SK-N-SH (cell line): ENCODE data around the gene CASK. TPM values are rescaled to one million over a fixed set of nuclear protein-coding genes. Genes with fewer than 3 reads are reported as not detected.

Source experiments
- CTCF ChIA-PET: fragments of 300-600, 350-600 bp; formaldehyde crosslinking; extraction: SDS; loops from one replicate; lab custom pipeline; 2021; lab: Yijun Ruan, JAX
- POLR2A ChIA-PET: fragments of 350-600 bp; sonication (Branson Sonifier 250); formaldehyde crosslinking; extraction: SDS; loops from one replicate; lab custom pipeline; 2020; ENCODE audit warnings: antibody characterized with exemption, inconsistent platforms; lab: Yijun Ruan, JAX
- DNase-seq: peaks from one replicate; pipeline ENCODE4 v3.0.0; 2012
- H2AFZ ChIP-seq: fragments of 200-600 bp; sonication (generic); 2 replicates; pipeline ENCODE4 v1.8.1; 2016; ENCODE audit warnings: antibody characterized with exemption, mild to moderate bottlenecking, low read depth
- H3F3A ChIP-seq: fragments of 200-600 bp; sonication (generic); replicated peaks from 2 replicates; pipeline ENCODE3; 2016; ENCODE audit warnings: antibody characterized with exemption, mild to moderate bottlenecking; ENCODE audit not compliant: insufficient read depth
- H3K27ac ChIP-seq, 2 experiments: fragments of 200-500 bp in 1 of 2; fragments of 200-600 bp in 1 of 2; sonication (Bioruptor generic) in 1 of 2; sonication (generic), shearing (Covaris generic) in 1 of 2; 2 replicates each; pipeline versions ENCODE4 v1.5.1 to v1.6.1; 2014 to 2016; ENCODE audit warnings: low read depth in 2 of 2, inconsistent platforms in 1 of 2, low read length in 1 of 2, mild to moderate bottlenecking in 1 of 2, mixed read lengths in 1 of 2
- H3K27me3 ChIP-seq: fragments of 200-600 bp; sonication (generic), shearing (Covaris generic); 2 replicates; pipeline ENCODE4 v1.6.1; 2016; ENCODE audit warnings: mixed run types; ENCODE audit not compliant: insufficient read depth
- H3K36me3 ChIP-seq, 2 experiments: fragments of 200-500 bp in 1 of 2; fragments of 200-600 bp in 1 of 2; sonication (Bioruptor generic) in 1 of 2; sonication (generic) in 1 of 2; replicated peaks in 1 of 2; 2 replicates each; pipeline versions ENCODE3 to v1.5.1; 2014 to 2016; ENCODE audit warnings: low read length in 1 of 2, mild to moderate bottlenecking in 1 of 2; ENCODE audit not compliant: insufficient read depth in 2 of 2, control insufficient read depth in 1 of 2
- H3K4me1 ChIP-seq, 2 experiments: fragments of 200-500 bp in 1 of 2; fragments of 200-600 bp in 1 of 2; sonication (Bioruptor generic) in 1 of 2; sonication (generic), shearing (Covaris generic) in 1 of 2; 2 replicates each; pipeline versions ENCODE4 v1.5.1 to v1.6.1; 2014 to 2016; ENCODE audit warnings: low read depth in 1 of 2, low read length in 1 of 2, mixed run types in 1 of 2; ENCODE audit not compliant: insufficient read depth in 2 of 2, control insufficient read depth in 1 of 2
- H3K4me2 ChIP-seq: fragments of 200-600 bp; sonication (generic), shearing (Covaris generic); 2 replicates; pipeline ENCODE4 v1.6.1; 2017; ENCODE audit warnings: mixed run types
- H3K4me3 ChIP-seq, 2 experiments: fragments of 200-500 bp in 1 of 2; fragments of 200-600 bp in 1 of 2; sonication (Bioruptor generic) in 1 of 2; sonication (generic), shearing (Covaris generic) in 1 of 2; 2 replicates each; pipeline versions ENCODE4 v1.5.1 to v1.8.1; 2014 to 2016; ENCODE audit warnings: low read depth in 2 of 2, inconsistent platforms in 1 of 2, low read length in 1 of 2, mild to moderate bottlenecking in 1 of 2, mixed read lengths in 1 of 2, moderate library complexity in 1 of 2
- H3K79me2 ChIP-seq: fragments of 200-600 bp; sonication (generic); 2 replicates; pipeline ENCODE4 v1.8.1; 2017; ENCODE audit warnings: mild to moderate bottlenecking; ENCODE audit not compliant: insufficient read depth
- H3K9ac ChIP-seq: fragments of 200-600 bp; sonication (generic); 2 replicates; pipeline ENCODE4 v1.6.1; 2017; ENCODE audit warnings: mixed run types
- H3K9me2 ChIP-seq: fragments of 200-600 bp; sonication (generic); 2 replicates; pipeline ENCODE4 v1.6.1; 2017; ENCODE audit warnings: mixed run types
- H3K9me3 ChIP-seq: fragments of 200-600 bp; sonication (generic); 2 replicates; pipeline ENCODE4 v1.6.1; 2017; ENCODE audit warnings: mixed run types, mild to moderate bottlenecking, moderate library complexity
- H4K20me1 ChIP-seq: fragments of 200-600 bp; sonication (generic); 2 replicates; pipeline ENCODE4 v1.6.1; 2017; ENCODE audit warnings: mild to moderate bottlenecking, mixed run types; ENCODE audit not compliant: insufficient read depth
- CHD2 ChIP-seq: fragments of 150-350 bp; IDR thresholded peaks from 2 replicates; pipeline ENCODE4 v1.6.1; 2018; ENCODE audit warnings: low read length; ENCODE audit not compliant: partially characterized antibody
- GABPA ChIP-seq: IDR thresholded peaks from 2 replicates; pipeline ENCODE4 v1.4.0; 2012; ENCODE audit warnings: low read depth, mild to moderate bottlenecking
- RAD21 ChIP-seq: IDR thresholded peaks from 2 replicates; pipeline ENCODE4 v1.6.1; 2012; ENCODE audit warnings: mild to moderate bottlenecking, low read length
- SMC3 ChIP-seq: IDR thresholded peaks from 2 replicates; pipeline ENCODE4 v1.6.1; 2012; ENCODE audit warnings: low read depth, low read length, improper control_type of control experiment
- WGBS: methylation state at CpG from one replicate; pipeline ENCODE4 v1.1.6; 2017; ENCODE audit warnings: low lambda C conversion rate; 5-methylcytosine and 5-hydroxymethylcytosine counted together
- polyA plus RNA-seq, 3 experiments: library from polyadenylated mRNA; depleted of rRNA; stranded (reverse); fragments of >200 nt; gene quantifications; 2 replicates each; pipeline ENCODE4 v1.2.3, GENCODE V29; 2012
- TF ChIP-seq, protein P1 (sequence below): IDR thresholded peaks from 2 replicates; pipeline ENCODE4 v1.6.1; 2012; ENCODE audit warnings: mild to moderate bottlenecking, low read depth, low read length, moderate library complexity
- TF ChIP-seq, protein P2 (sequence below): fragments of 200-600 bp; sonication (generic); IDR thresholded peaks from 2 replicates; pipeline ENCODE4 v1.6.1; 2017; ENCODE audit warnings: antibody characterized with exemption, mild to moderate bottlenecking, moderate library complexity

Gene CASK
- polyA plus RNA-seq, 1 of the 3 experiments (the other 2 are of a cell fraction): 7.0 TPM

DNA sequence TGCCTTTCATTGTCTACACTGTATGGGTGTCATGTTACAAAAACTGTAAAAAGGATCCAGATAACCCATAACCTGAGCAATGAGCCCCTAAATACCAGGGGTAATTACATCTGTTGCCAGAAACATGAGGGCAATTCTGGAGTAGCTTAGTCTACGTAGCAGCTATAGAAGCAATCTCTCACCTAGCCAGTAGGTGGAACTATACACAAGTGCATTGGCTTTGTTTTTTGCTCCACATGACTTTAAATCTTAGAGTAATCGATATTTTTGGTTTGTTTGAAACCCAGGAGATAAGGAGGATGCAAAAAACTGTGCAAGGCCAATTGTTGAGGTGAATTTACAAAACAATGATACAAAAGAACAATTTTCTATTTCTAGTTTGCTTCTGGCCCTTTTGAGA is 141.9 kb downstream of the CASK start:
- 5% methylated on average over 2 of the region's 2 CpGs for WGBS
- ChIA-PET CTCF (interaction anchor here (0.5 to 2.6 kb wide), 14 partner anchors 9 to 1773 kb away, joined by 3 to 22 read pairs (median 4); no protein-coding TSS in a partner anchor), POLR2A (no interaction called here)
- Histone ChIP-seq H3K9me2 (no peaks in the 10 kb centered on the region), H2AFZ (no peak overlapping the region), H3K4me2 (no peak overlapping the region), H3K4me3 (no peak overlapping the region), H3K36me3 (no peaks in the 10 kb centered on the region), H3K27ac (no peak overlapping the region), H3K27me3 (no peaks in the 10 kb centered on the region), H3K4me1 (peaks cover 2 to 6% of the 10 kb centered on the region in 2 experiments; a peak in 3 of 4 replicates), H3F3A (peaks cover 9% of the 10 kb centered on the region), H3K9me3 (no peaks in the 10 kb centered on the region), H3K9ac (no peak overlapping the region), H4K20me1 (peaks cover 8% of the 10 kb centered on the region; the same call in 1 of the 2 replicates), H3K79me2 (no peaks in the 10 kb centered on the region)
- TF ChIP-seq RAD21: peak; percentile 77
- TF ChIP-seq, protein P1, sequence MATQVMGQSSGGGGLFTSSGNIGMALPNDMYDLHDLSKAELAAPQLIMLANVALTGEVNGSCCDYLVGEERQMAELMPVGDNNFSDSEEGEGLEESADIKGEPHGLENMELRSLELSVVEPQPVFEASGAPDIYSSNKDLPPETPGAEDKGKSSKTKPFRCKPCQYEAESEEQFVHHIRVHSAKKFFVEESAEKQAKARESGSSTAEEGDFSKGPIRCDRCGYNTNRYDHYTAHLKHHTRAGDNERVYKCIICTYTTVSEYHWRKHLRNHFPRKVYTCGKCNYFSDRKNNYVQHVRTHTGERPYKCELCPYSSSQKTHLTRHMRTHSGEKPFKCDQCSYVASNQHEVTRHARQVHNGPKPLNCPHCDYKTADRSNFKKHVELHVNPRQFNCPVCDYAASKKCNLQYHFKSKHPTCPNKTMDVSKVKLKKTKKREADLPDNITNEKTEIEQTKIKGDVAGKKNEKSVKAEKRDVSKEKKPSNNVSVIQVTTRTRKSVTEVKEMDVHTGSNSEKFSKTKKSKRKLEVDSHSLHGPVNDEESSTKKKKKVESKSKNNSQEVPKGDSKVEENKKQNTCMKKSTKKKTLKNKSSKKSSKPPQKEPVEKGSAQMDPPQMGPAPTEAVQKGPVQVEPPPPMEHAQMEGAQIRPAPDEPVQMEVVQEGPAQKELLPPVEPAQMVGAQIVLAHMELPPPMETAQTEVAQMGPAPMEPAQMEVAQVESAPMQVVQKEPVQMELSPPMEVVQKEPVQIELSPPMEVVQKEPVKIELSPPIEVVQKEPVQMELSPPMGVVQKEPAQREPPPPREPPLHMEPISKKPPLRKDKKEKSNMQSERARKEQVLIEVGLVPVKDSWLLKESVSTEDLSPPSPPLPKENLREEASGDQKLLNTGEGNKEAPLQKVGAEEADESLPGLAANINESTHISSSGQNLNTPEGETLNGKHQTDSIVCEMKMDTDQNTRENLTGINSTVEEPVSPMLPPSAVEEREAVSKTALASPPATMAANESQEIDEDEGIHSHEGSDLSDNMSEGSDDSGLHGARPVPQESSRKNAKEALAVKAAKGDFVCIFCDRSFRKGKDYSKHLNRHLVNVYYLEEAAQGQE: no peak
- TF ChIP-seq SMC3: peak; percentile 41; the same call in 1 of the 2 replicates
- no peak for TF ChIP-seq CHD2
- TF ChIP-seq, protein P2, sequence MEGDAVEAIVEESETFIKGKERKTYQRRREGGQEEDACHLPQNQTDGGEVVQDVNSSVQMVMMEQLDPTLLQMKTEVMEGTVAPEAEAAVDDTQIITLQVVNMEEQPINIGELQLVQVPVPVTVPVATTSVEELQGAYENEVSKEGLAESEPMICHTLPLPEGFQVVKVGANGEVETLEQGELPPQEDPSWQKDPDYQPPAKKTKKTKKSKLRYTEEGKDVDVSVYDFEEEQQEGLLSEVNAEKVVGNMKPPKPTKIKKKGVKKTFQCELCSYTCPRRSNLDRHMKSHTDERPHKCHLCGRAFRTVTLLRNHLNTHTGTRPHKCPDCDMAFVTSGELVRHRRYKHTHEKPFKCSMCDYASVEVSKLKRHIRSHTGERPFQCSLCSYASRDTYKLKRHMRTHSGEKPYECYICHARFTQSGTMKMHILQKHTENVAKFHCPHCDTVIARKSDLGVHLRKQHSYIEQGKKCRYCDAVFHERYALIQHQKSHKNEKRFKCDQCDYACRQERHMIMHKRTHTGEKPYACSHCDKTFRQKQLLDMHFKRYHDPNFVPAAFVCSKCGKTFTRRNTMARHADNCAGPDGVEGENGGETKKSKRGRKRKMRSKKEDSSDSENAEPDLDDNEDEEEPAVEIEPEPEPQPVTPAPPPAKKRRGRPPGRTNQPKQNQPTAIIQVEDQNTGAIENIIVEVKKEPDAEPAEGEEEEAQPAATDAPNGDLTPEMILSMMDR: peak; percentile 80
- peak; percentile 36 for DNase-seq

DNA sequence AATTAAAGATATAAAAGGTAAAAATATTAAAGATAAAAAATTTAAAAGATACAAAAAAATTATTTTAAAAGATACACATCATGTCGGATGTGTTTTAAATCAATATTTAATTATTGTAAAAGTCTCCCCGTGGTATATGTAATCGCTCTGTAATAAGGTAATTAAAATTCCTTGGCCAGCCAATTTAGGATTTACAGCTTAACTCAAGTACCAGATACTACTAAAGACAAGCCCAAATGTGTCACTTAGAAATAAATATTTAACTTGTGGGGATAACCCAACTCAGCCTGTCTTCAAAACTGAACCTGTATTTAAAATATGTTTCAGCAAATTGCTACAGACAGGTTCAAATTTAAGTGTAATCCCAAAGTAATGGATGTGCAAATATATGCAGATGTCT is 143.4 kb downstream of the CASK start:
- Histone ChIP-seq H3K4me1 (peaks cover 2 to 6% of the 10 kb centered on the region in 2 experiments; a peak in 3 of 4 replicates), H4K20me1 (peaks cover 8% of the 10 kb centered on the region; the same call in 1 of the 2 replicates), H3K9me2 (no peaks in the 10 kb centered on the region), H2AFZ (no peak overlapping the region), H3K27ac (0 out of 4 replicates have a peak overlapping the region, but pooled peaks of 1 of the 2 experiments have one; percentile 76), H3K27me3 (no peaks in the 10 kb centered on the region), H3K36me3 (no peaks in the 10 kb centered on the region), H3F3A (peaks cover 9% of the 10 kb centered on the region), H3K9ac (no peak overlapping the region), H3K4me3 (no peak overlapping the region), H3K4me2 (no peak overlapping the region), H3K79me2 (no peaks in the 10 kb centered on the region), H3K9me3 (no peaks in the 10 kb centered on the region)
- no peak for DNase-seq
- 41% methylated on average over 3 of the region's 3 CpGs for WGBS
- TF ChIP-seq GABPA: no peak
- ChIA-PET POLR2A (no interaction called here), CTCF (no interaction called here)
